K562 (cell line): Measurements from ENCODE around the gene UNC119B. TPM values are rescaled to one million over a fixed set of nuclear protein-coding genes. Genes with fewer than 3 reads are reported as not detected.

ENCODE experiments used
- ATAC-seq: fragments of 200-7000 bp; cut with Tn5 transposase; 3 replicates; pipeline ENCODE4 v1.9.1; 2020; ENCODE audit warnings: moderate library complexity
- BruUV-seq: library from RNA; stranded (reverse); fragments of 400-500 nt; replicated peaks from 2 replicates; lab custom pipeline; 2021; lab: Mats Ljungman, UMichigan
- CTCF ChIA-PET: fragments of 300-600 bp; formaldehyde crosslinking; extraction: SDS; loops from one replicate; lab custom pipeline; 2021; ENCODE audit warnings: low intra/inter-chr PET ratio; lab: Yijun Ruan, JAX
- POLR2A ChIA-PET: fragments of 300-600, 350-650 bp; sonication (Branson Sonifier 250); formaldehyde crosslinking; extraction: SDS; loops from one replicate; lab custom pipeline; 2021; ENCODE audit warnings: antibody characterized with exemption, inconsistent platforms; lab: Yijun Ruan, JAX
- DNase-seq, 4 experiments: peaks; one replicate each; pipeline versions ENCODE4 v3.0.0 to v3.0.0-alpha.2; 2011 to 2018; ENCODE audit warnings: low spot score in 3 of 4, mixed read lengths in 3 of 4; ENCODE audit errors: extremely low read depth in 1 of 4
- FAIRE-seq: peaks from 2 replicates; lab custom pipeline; 2011; peaks lifted over from hg19 to GRCh38; lab: Jason Lieb, UNC
- H2AFZ ChIP-seq: 2 replicates; pipeline ENCODE4 v1.6.0; 2011; ENCODE audit warnings: low read depth, low read length, control low read depth, inconsistent platforms
- H3K27ac ChIP-seq: fragments of 200-600 bp; 3 replicates; pipeline ENCODE4 v1.8.0; 2011; ENCODE audit warnings: low read depth, mild to moderate bottlenecking, control low read depth, inconsistent platforms, low read length, moderate library complexity, mixed read lengths; ENCODE audit errors: extremely low read depth
- H3K27me3 ChIP-seq, 2 experiments: fragments of 300-600 bp in 1 of 2; 2 replicates in 1 of 2; 3 replicates in 1 of 2; pipeline versions ENCODE4 v1.6.0 to v1.8.0; 2011; ENCODE audit warnings: inconsistent platforms in 2 of 2, low read length in 2 of 2, mild to moderate bottlenecking in 1 of 2, mixed read lengths in 1 of 2, moderate library complexity in 1 of 2; ENCODE audit not compliant: control insufficient read depth in 2 of 2, insufficient read depth in 2 of 2
- H3K36me3 ChIP-seq: fragments of 300-600 bp; 3 replicates; pipeline ENCODE4 v1.8.0; 2011; ENCODE audit warnings: mild to moderate bottlenecking, low read length, inconsistent platforms; ENCODE audit not compliant: control insufficient read depth, insufficient read depth
- H3K4me1 ChIP-seq, 2 experiments: fragments of 200-600 bp in 1 of 2; replicated peaks in 1 of 2; 2 replicates in 1 of 2; 3 replicates in 1 of 2; pipeline versions ENCODE4 v1.5.1 to v1.8.0; 2011; ENCODE audit warnings: inconsistent platforms in 2 of 2, low read length in 2 of 2, mild to moderate bottlenecking in 1 of 2, mixed read lengths in 1 of 2, moderate library complexity in 1 of 2; ENCODE audit not compliant: control insufficient read depth in 2 of 2, insufficient read depth in 2 of 2
- H3K4me2 ChIP-seq: 2 replicates; pipeline ENCODE4 v1.6.1; 2011; ENCODE audit warnings: low read length, control low read depth, inconsistent platforms, mixed read lengths; ENCODE audit not compliant: insufficient read depth
- H3K4me3 ChIP-seq: fragments of 200-600 bp; sonication (generic), shearing (Covaris generic); 2 replicates; pipeline ENCODE4 v1.5.1; 2016; ENCODE audit warnings: control low read depth, inconsistent platforms
- H3K79me2 ChIP-seq: fragments of 200-600 bp; 3 replicates; pipeline ENCODE4 v1.8.0; 2011; ENCODE audit warnings: low read length, inconsistent platforms; ENCODE audit not compliant: control insufficient read depth, insufficient read depth
- H3K9ac ChIP-seq, 2 experiments: 2 replicates each; pipeline versions ENCODE4 v1.6.0 to v1.6.1; 2011; ENCODE audit warnings: low read depth in 2 of 2, low read length in 2 of 2, control low read depth in 1 of 2, inconsistent platforms in 1 of 2, mild to moderate bottlenecking in 1 of 2, mixed read lengths in 1 of 2; ENCODE audit not compliant: insufficient read depth in 1 of 2
- H3K9me1 ChIP-seq: one replicate; pipeline ENCODE4 v1.6.0; 2011; ENCODE audit warnings: inconsistent platforms, mild to moderate bottlenecking, low read length, moderate library complexity; ENCODE audit not compliant: control insufficient read depth, insufficient read depth
- H3K9me3 ChIP-seq: replicated peaks from 2 replicates; pipeline ENCODE4 v1.5.1; 2011; ENCODE audit warnings: low read depth, low read length, inconsistent platforms; ENCODE audit not compliant: control insufficient read depth, insufficient read depth
- H4K20me1 ChIP-seq: replicated peaks from 2 replicates; pipeline ENCODE4 v1.6.1; 2011; ENCODE audit warnings: low read length, inconsistent platforms, mixed read lengths; ENCODE audit not compliant: control insufficient read depth, insufficient read depth
- EGR1 ChIP-seq: fragments of 450-650 bp; conservative IDR thresholded peaks from 2 replicates; pipeline ENCODE4 v1.6.1; 2017; ENCODE audit warnings: mild to moderate bottlenecking
- FOXJ2 ChIP-seq: fragments of 200-800 bp; sonication (Bioruptor generic); IDR thresholded peaks from 2 replicates; pipeline ENCODE4 v1.6.1; 2016; ENCODE audit warnings: missing genetic modification characterization, missing compliant biosample characterization
- KHSRP ChIP-seq: fragments of 450-650 bp; IDR thresholded peaks from 2 replicates; pipeline ENCODE4 v1.6.1; 2017
- NCOA4 ChIP-seq: fragments of 450-650 bp; IDR thresholded peaks from 2 replicates; pipeline ENCODE4 v1.6.1; 2018; ENCODE audit warnings: mild to moderate bottlenecking; ENCODE audit not compliant: partially characterized antibody
- NELFE ChIP-seq: IDR thresholded peaks from 2 replicates; pipeline ENCODE4 v1.6.1; 2011; ENCODE audit warnings: mild to moderate bottlenecking; ENCODE audit not compliant: insufficient read depth, insufficient read length
- NFE2 ChIP-seq: IDR thresholded peaks from 2 replicates; pipeline ENCODE4 v1.6.1; 2014; ENCODE audit warnings: antibody characterized with exemption, low read depth
- PBX2 ChIP-seq, 2 experiments: IDR thresholded peaks in 1 of 2; conservative IDR thresholded peaks in 1 of 2; 2 replicates each; pipeline ENCODE4 v1.6.1; 2016; ENCODE audit warnings: low read depth in 2 of 2, mild to moderate bottlenecking in 1 of 2, missing compliant biosample characterization in 1 of 2, missing genetic modification characterization in 1 of 2, moderate library complexity in 1 of 2
- SRSF1 ChIP-seq: fragments of 200-400 bp; formaldehyde crosslinking; IDR thresholded peaks from 2 replicates; pipeline ENCODE4 v1.6.1; 2017; ENCODE audit warnings: mild to moderate bottlenecking, low read depth, low read length, moderate library complexity
- STAT6 ChIP-seq: sonication (generic); formaldehyde crosslinking; IDR thresholded peaks from 2 replicates; pipeline ENCODE4 v1.8.1; 2023; ENCODE audit warnings: mild to moderate bottlenecking, missing genetic modification reagents
- WGBS: fragments of 100-300 bp; shearing (Covaris generic); methylation state at CpG from one replicate; pipeline ENCODE4 v1.1.6; 2016; ENCODE audit warnings: low coverage, mixed read lengths; ENCODE audit not compliant: insufficient coverage; ENCODE audit errors: missing lambda C conversion rate; 5-methylcytosine and 5-hydroxymethylcytosine counted together
- in situ Hi-C: fragments of 300-500 bp; cut with MboI; formaldehyde crosslinking; loops from 4 replicates; pipeline ENCODE4 v1.15.0; 2018; ENCODE audit warnings: inconsistent platforms, mixed read lengths
- intact Hi-C: fragments of 100-400 bp; cut with micrococcal nuclease; formaldehyde crosslinking; loops from 2 replicates; pipeline ENCODE4 v1.14.2; 2022
- polyA plus RNA-seq, 8 experiments: library from polyadenylated mRNA; depleted of rRNA in 4 of 8; stranded (reverse) in 5 of 8; unstranded in 3 of 8; fragments of >200 nt; fragmentation: Nextera tagmentation in 2 of 8; fragmentation: Illumina TruSeq in 1 of 8; extraction: Ambion mirVana in 2 of 8; extraction: Trizol in 1 of 8; gene quantifications; 2 replicates each; pipeline versions ENCODE4 v1.2.1 to v1.2.3, GENCODE V29; 2011 to 2014; ENCODE audit warnings: inconsistent platforms in 1 of 8, missing spikeins in 1 of 8
- total RNA-seq, 7 experiments: library from RNA; depleted of rRNA in 6 of 7; stranded (reverse); fragments of >200 nt in 6 of 7; fragmentation: Illumina TruSeq in 2 of 7; extraction: Trizol in 2 of 7; gene quantifications; 2 replicates each; pipeline versions ENCODE4 v1.2.1 to v1.2.3, GENCODE V29; 2011 to 2021; ENCODE audit warnings: low replicate concordance in 1 of 7
- TF ChIP-seq, protein P1 (sequence below): fragments of 450-650 bp; formaldehyde crosslinking; conservative IDR thresholded peaks from 2 replicates; pipeline ENCODE4 v1.4.0; 2022; ENCODE audit warnings: mild to moderate bottlenecking, missing genetic modification characterization

The UNC119B gene
- total and polyA plus RNA-seq, 9 of the 15 experiments (the other 6 are each of a cell fraction or from before 2014, with no cell fraction given), result 4.0 to 34.5 (median 15.1) TPM

DNA sequence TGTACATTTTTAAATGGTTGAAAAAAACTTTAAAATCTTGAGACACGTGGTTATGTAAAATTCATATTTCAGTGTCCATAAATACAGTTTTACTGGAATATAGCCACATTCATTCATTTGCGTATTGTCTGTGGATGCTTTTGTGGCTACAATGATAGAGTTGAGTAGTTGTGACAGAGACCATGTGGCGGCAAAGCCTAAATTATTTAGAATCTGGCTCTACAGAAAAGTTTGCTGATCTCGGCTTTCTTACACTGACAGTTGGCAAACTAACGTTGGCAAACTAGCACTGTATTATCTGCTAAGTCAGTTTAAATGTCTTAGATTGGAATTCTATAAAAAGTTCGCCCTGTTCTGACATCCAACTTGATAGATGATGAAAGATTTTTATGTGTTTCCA, 2.4 kb downstream of the UNC119B start (continued):
- TF ChIP-seq STAT6, result no peak
- TF ChIP-seq EGR1, result no peak
- TF ChIP-seq SRSF1, result no peak

- peaks cover 16% of the 10 kb centered on the region for H3K79me2 ChIP-seq
- no peak overlapping the region for H2AFZ ChIP-seq
- ChIA-PET POLR2A (interaction anchor here (0.7 kb wide), 1 partner anchor 41 kb away, joined by 3 read pairs; no protein-coding TSS in a partner anchor), CTCF (interaction anchor here (2.6 to 2.7 kb wide), 2 partner anchors 66 to 130 kb away, joined by 12 to 14 read pairs; no protein-coding TSS in a partner anchor)
- H3K9me3 ChIP-seq, result no peaks in the 10 kb centered on the region
- peaks cover 55% of the 10 kb centered on the region for H3K36me3 ChIP-seq
- H3K27ac ChIP-seq, result no peak overlapping the region
- no peak overlapping the region for H3K4me2 ChIP-seq
- WGBS, result 18% methylated on average over 4 of the region's 4 CpGs
- intact Hi-C loops, result loop anchor here (1.0 kb wide), 2 partner anchors 67 to 131 kb away; no protein-coding TSS in a partner anchor
- FAIRE-seq (peak; percentile 84), ATAC-seq (peak; percentile 71), DNase-seq (peak; percentile 64 to 85 (median 70))
- BruUV-seq, result no TSS peak
- no peak overlapping the region for H3K4me3 ChIP-seq
- H4K20me1 ChIP-seq, result no peaks in the 10 kb centered on the region; the same call in 1 of the 2 replicates
- H3K27me3 ChIP-seq, result no peaks in the 10 kb centered on the region
- no peak overlapping the region for H3K9ac ChIP-seq
- peaks cover 16 to 17% of the 10 kb centered on the region in 2 experiments; a peak in 4 of 5 replicates for H3K4me1 ChIP-seq
- no peaks in the 10 kb centered on the region for H3K9me1 ChIP-seq
- in situ Hi-C loops, result loop anchor here (5.0 kb wide), 1 partner anchor 132 kb away; the partner anchor contains the start of gene POP5
- no peak for TF ChIP-seq FOXJ2 (tag)
- no peak for TF ChIP-seq PBX2 (CRISPR knock-in tag; IDR thresholded peaks at IDR 0.05; ENCODE audit: low read depth)
- TF ChIP-seq PBX2 (tag; conservative IDR thresholded peaks at IDR 0.05; ENCODE audit: low read depth), result no peak
- TF ChIP-seq NFE2, result no peak
- no peak for TF ChIP-seq NELFE
- TF ChIP-seq KHSRP, result no peak
- TF ChIP-seq, protein P1, sequence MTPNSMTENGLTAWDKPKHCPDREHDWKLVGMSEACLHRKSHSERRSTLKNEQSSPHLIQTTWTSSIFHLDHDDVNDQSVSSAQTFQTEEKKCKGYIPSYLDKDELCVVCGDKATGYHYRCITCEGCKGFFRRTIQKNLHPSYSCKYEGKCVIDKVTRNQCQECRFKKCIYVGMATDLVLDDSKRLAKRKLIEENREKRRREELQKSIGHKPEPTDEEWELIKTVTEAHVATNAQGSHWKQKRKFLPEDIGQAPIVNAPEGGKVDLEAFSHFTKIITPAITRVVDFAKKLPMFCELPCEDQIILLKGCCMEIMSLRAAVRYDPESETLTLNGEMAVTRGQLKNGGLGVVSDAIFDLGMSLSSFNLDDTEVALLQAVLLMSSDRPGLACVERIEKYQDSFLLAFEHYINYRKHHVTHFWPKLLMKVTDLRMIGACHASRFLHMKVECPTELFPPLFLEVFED (CRISPR knock-in tag), result no peak
- TF ChIP-seq NCOA4, result no peak
Observed at GRCh38 chr12:120713861-120714482, 3.7 kb downstream of the UNC119B start.
